ENCODE measurements around the gene UBE2QL1.

DNA sequence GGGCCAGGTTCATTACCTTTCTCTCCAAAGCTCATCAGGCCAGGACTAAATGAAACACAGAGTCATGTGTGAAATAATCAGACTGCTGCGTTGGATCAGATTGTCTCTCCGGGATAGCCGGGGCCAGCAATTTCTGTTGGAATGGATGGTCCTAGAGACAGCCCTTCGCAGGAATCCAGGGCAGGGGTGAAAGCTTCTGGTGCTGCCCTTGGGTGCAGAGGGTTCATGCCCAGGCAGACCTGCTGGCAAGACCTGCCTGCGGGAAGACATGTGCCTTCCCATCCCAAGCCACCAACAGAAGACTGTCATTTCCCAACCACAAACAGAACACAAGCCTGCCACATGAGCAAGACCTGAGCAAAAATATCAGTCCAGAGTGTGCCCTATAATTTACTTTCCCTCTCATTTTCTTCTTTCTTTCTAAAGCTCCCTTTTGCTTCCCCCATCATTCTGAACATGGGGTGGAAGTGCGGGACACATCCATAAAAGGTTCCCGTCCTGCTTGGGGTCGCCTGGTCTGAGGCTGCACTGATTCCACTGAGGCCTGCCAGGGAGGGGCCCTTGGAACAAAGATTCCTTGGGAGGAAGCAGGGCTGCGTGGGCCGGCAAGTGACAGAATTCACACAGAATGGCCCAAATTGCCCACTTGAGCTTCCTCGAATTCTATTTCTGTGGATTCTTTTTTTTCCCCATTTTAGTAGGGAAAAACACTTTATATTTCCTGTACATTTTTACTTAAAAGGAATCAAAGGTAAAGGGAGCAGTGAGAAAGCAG is 57.3 kb downstream of the UBE2QL1 start:
- no peak for TF ChIP-seq CTCF (IDR thresholded peaks at IDR 0.05)
- TF ChIP-seq POLR2A (IDR thresholded peaks at IDR 0.05) = no peak
- TF ChIP-seq EP300 (IDR thresholded peaks at IDR 0.05) = no peak

Data from tibial nerve (tissue), 4 donors.